ENCODE measurements around the gene CARD11. TPM values are rescaled to one million over a fixed set of nuclear protein-coding genes. Genes with fewer than 3 reads are reported as not detected.

The CARD11 gene
- polyA plus RNA-seq, 1 of the 3 experiments (the other 2 are of a cell fraction): not detected

- TF ChIP-seq MAX (IDR thresholded peaks at IDR 0.05; ENCODE audit: low read depth): no peak
- no peak for TF ChIP-seq RXRA (IDR thresholded peaks at IDR 0.05; ENCODE audit: borderline replicate concordance, low read depth)
- no peak for TF ChIP-seq FOXM1 (IDR thresholded peaks at IDR 0.05; ENCODE audit: low read depth)
- TF ChIP-seq MXI1 (IDR thresholded peaks at IDR 0.05; ENCODE audit: low read depth, low read length): no peak
- no peak for TF ChIP-seq GABPA (IDR thresholded peaks at IDR 0.05; ENCODE audit: low read depth)
- no peak for TF ChIP-seq SMC3 (IDR thresholded peaks at IDR 0.05; ENCODE audit: low read depth, low read length)
- no peak for TF ChIP-seq POLR2AphosphoS5 (IDR thresholded peaks at IDR 0.05; ENCODE audit: low read depth, low read length)
- TF ChIP-seq TAF1 (IDR thresholded peaks at IDR 0.05; ENCODE audit: borderline replicate concordance, low read depth, low read length): no peak
Measured at GRCh38 chr7:2866601-2867000, 177.1 kb downstream of the CARD11 start (continued).

- no peaks in the 10 kb centered on the region for H3K36me3 ChIP-seq (replicated peaks in 1 of 2; ENCODE audit: control insufficient read depth in 1 of 2, insufficient read depth in 2 of 2, low read length in 1 of 2)
- no peaks in the 10 kb centered on the region for H3K27me3 ChIP-seq (ENCODE audit: insufficient read depth)
- H4K20me1 ChIP-seq (ENCODE audit: insufficient read depth): no peaks in the 10 kb centered on the region
- TF ChIP-seq RFX5 (IDR thresholded peaks at IDR 0.05; ENCODE audit: low read length) (no peak), SMC3 (IDR thresholded peaks at IDR 0.05; ENCODE audit: low read depth, low read length) (peak; percentile 86), RAD21 (IDR thresholded peaks at IDR 0.05; ENCODE audit: low read length) (peak; percentile 99), CTCF (IDR thresholded peaks at IDR 0.05) (peak; percentile 99)
- H3K27ac ChIP-seq (ENCODE audit: low read depth in 2 of 2, low read length in 1 of 2): no peak overlapping the region
- H3K79me2 ChIP-seq (ENCODE audit: insufficient read depth): no peaks in the 10 kb centered on the region
- CTCF ChIA-PET: interaction anchor here (0.6 to 3.9 kb wide), 98 partner anchors 7 to 1891 kb away, joined by 3 to 41 read pairs (median 4); partner anchors contain the start of genes GNA12 and SDK1
- no peaks in the 10 kb centered on the region for H3K9me2 ChIP-seq
- peak; percentile 92 for DNase-seq
- no peak overlapping the region for H3K4me2 ChIP-seq
- H3K4me1 ChIP-seq (ENCODE audit: control insufficient read depth in 1 of 2, insufficient read depth in 2 of 2, low read depth in 1 of 2, low read length in 1 of 2): peaks cover 3 to 13% of the 10 kb centered on the region in 2 experiments; a peak in 3 of 4 replicates
- no peak overlapping the region for H3K9ac ChIP-seq
- WGBS (ENCODE audit: low lambda C conversion rate): 34% methylated on average over 13 of the region's 17 CpGs
- no peak overlapping the region for H2AFZ ChIP-seq (ENCODE audit: low read depth)
- POLR2A ChIA-PET: no interaction called here
- H3K9me3 ChIP-seq: no peaks in the 10 kb centered on the region
- H3F3A ChIP-seq (replicated peaks; ENCODE audit: insufficient read depth): peaks cover 4% of the 10 kb centered on the region
- no peak overlapping the region for H3K4me3 ChIP-seq (ENCODE audit: low read depth in 2 of 2, low read length in 1 of 2)
Measured at GRCh38 chr7:2864999-2865670, 178.5 kb downstream of the CARD11 start.

- H3K9me2 ChIP-seq: no peaks in the 10 kb centered on the region
- peaks cover 3 to 13% of the 10 kb centered on the region in 2 experiments; a peak in 3 of 4 replicates for H3K4me1 ChIP-seq (ENCODE audit: control insufficient read depth in 1 of 2, insufficient read depth in 2 of 2, low read depth in 1 of 2, low read length in 1 of 2)
- no peaks in the 10 kb centered on the region for H3K79me2 ChIP-seq (ENCODE audit: insufficient read depth)
- no peaks in the 10 kb centered on the region for H3K36me3 ChIP-seq (replicated peaks in 1 of 2; ENCODE audit: control insufficient read depth in 1 of 2, insufficient read depth in 2 of 2, low read length in 1 of 2)
- H3K4me2 ChIP-seq: peak overlapping the region; percentile 60
- POLR2A ChIA-PET: no interaction called here
- H3K9me3 ChIP-seq: no peaks in the 10 kb centered on the region
- no peaks in the 10 kb centered on the region for H4K20me1 ChIP-seq (ENCODE audit: insufficient read depth)
- no peak for DNase-seq
- H2AFZ ChIP-seq (ENCODE audit: low read depth): peak overlapping the region; percentile 98
- TF ChIP-seq NFIC (IDR thresholded peaks at IDR 0.05; ENCODE audit: borderline replicate concordance): no peak
- no peak for TF ChIP-seq MEF2A (IDR thresholded peaks at IDR 0.05; ENCODE audit: borderline replicate concordance, low read depth)
- no peak for TF ChIP-seq EZH2phosphoT487 (IDR thresholded peaks at IDR 0.05; ENCODE audit: borderline replicate concordance, low read depth)
- CTCF ChIA-PET: interaction anchor here (0.6 to 3.9 kb wide), 77 partner anchors 8 to 1768 kb away, joined by 3 to 41 read pairs (median 4); partner anchors contain the start of genes GNA12 and SDK1
- peak overlapping the region in 1 of 2 experiments; percentile 82; a peak in 2 of 4 replicates for H3K27ac ChIP-seq (ENCODE audit: low read depth in 2 of 2, low read length in 1 of 2)
- WGBS (ENCODE audit: low lambda C conversion rate): 82% methylated on average over 12 of the region's 12 CpGs
- no peaks in the 10 kb centered on the region for H3K27me3 ChIP-seq (ENCODE audit: insufficient read depth)
- peaks cover 4% of the 10 kb centered on the region for H3F3A ChIP-seq (replicated peaks; ENCODE audit: insufficient read depth)
- H3K9ac ChIP-seq: peak overlapping the region; percentile 54; the same call in 1 of the 2 replicates
- no peak overlapping the region for H3K4me3 ChIP-seq (ENCODE audit: low read depth in 2 of 2, low read length in 1 of 2)
Measured at GRCh38 chr7:2864204-2864985, 179.3 kb downstream of the CARD11 start.

All from SK-N-SH (cell line).